ENCODE data around the gene CDKAL1.
"Not testable (repeated sequence)": the region's sequence is repeated elsewhere in the genome, so short reads cannot be mapped to it uniquely, and the experiment has no call there.

CDKAL1 gene

DNA sequence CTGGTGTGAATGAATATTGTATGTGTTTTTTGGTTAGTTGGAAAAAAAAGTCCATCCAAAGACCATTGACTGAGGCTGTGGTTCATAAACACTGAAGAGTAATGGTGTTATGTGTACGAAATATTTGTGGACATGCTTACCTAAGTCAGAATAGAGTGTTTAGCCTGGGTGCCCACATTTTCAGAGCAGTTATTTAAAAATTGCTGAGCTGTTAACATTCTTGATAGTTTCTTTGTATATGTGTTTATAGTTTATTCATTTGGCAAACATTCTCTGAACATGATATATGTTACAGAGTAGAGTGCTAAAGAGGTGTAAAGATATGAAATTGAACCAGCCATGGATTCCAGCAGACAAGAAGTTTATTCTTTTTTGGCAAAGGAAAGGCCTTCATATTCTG lies 20.6 kb downstream of the CDKAL1 start:
- no peak for DNase-seq

DNA sequence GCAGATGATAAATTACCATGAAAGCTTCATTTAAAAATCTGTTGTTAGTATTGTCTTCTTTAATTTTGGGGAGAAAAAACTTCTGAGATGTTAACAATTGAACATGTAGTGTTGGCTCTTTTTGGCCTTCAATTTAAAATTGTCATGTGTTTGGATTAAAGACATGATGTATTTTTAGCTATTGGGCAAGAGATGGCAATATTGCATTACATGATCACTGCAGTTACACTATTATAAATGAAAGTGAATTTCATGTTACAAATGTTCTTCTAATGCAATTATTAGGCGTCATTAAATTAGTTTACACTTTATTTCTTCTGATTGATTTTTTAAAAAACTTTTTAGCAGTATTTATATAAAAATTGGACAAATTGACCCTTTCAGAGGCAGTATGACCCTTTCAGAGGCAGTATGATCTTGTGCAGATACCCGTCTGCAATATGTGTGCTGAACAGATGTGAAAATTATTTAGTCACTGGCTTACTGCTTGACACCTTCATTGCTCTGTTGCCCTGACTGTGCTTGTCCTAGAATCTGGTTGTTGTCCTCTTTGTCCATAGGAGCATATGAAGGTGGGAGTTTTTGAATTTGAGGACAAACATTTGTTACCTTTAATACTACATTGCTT lies 25.8 kb downstream of the CDKAL1 start:
- DNase-seq, result no peak

DNA sequence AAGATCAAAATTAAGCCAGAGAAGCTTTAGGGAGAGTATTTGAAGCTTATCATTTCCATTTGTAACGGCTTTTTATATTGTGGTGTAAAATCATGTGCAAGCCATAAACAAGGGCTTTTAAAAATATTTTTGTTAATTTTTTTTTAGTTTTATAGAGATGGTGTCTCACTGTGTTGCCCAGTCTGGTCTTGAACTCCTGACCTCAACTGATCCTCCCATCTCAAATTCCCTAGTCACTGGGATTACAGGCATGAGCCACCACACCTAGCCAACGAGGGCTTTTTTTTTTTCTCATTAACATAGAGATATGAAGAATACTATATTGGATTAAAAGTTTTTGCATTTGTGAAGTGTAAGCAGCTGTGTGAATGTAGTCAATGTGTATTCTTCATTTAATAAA lies 29.1 kb downstream of the CDKAL1 start:
- DNase-seq, result no peak

DNA sequence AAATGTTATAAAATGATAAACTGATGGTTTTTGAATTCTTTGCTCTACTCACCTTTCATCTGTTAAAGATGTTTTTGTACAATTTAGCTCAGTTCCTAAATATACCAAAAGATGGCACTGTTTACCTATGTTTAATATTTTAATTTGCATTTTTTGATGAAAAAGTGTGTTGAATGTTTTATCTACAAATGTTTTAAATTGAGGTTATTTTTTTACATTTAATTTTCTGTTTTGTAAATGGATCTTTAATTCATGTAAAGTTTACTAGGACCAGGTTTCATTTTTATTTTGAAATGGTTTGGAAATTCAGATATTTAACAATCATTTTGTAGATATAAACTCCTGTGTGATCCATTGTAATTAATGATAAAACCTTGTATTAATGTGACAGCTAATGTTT lies 30.0 kb downstream of the CDKAL1 start:
- DNase-seq, result no peak

DNA sequence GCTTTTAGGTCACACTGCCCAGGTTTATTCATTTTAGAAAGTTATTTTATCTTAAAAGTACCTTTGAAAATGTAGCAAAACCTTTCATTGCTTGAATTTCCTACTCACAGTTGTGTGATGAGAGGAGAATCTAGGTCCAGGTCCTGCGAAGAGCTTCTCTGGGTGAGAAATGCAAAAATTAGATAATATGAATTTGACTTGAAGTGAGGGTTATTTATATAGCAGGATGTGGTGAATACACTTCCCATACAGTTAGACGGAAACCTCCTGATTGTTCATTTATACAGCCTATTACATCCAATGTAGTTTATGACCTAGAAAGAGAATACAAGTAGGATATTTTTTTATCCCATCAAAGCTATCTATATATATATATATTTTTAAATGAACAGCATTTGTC lies 30.5 kb downstream of the CDKAL1 start:
- DNase-seq, result no peak

DNA sequence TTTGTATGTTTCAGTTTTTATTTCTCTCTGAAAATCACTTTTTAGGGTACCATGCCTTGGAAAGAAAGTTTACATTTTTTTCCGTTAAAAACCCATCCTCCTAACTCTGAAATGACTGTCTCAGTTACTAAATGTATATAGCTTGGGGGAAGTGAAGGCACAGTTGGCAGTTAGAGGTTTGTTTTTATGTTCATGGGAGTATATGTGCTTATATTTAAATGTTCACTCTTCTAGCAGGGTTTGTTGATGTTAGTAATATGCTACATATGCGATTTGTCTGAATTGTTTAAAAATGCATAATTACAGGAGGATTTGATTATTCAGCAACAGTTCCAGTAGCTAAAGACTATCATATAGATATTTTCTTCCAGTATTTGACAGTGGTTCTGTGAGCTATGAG lies 31.1 kb downstream of the CDKAL1 start:
- DNase-seq, result no peak

DNA sequence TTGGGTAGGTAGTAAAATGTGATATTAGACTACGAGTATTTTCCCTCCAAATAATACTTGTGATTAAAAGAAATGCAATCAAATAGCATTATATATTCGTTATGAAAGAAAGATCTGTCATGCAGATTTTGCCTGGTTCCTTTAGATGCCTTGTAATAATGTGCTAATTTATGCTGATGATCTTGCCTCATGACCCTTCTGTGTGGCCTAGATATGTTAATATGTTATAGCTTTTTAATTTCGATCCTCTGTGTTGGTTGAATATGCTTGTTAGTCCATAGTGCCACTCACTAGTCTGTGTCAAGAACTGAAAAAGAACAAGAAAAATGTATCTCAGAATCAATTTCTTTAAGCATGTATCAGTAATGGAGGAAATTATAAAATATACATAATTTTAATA lies 31.9 kb downstream of the CDKAL1 start:
- DNase-seq, result no peak

DNA sequence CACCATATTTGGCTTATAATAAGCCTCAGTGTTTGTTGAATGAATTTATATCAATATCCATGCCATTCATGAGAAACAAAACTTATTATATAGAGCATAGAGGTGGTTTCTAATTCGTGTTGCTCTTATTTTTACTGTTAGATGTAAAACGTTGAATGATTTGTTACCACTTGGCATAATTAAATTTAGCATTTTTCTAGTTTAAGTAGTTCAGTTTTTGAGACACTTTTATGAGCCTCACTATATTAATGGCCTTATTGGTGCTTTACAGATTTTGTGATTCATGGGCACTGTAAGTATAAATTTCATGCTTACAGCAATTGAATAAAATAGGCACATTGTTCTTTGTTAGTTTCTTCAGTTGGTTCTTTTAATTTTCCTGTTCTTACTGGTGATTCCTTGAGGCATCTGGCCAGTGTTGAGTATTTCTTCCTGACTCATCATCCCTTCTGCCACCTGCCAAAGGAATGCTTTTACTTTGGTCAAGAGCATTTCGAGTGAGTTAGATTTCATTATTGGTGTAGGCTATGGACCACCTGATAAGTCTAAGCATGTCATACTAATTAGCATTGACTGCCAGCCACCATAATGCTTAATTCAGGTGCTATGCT lies 34.8 kb downstream of the CDKAL1 start:
- no peak for DNase-seq

DNA sequence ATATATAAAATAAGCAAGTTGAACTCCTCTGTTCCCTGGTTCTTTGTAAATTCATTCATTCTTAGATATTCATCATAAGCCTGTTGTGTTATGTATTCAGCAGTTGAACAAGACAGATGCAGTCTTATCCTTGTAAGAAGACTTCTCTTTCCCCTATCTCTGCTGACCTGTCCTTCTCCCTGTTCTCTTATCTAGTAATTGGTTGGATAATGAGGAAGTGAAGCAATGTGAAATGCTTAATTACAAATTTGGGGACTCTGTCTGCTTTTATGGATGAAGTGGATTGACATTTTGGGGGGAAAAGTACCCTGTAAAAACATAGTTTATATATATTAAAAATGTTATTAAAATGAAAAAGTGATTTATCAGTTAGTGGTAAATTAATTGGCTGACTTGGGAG lies 37.0 kb downstream of the CDKAL1 start:
- no peak for DNase-seq

DNA sequence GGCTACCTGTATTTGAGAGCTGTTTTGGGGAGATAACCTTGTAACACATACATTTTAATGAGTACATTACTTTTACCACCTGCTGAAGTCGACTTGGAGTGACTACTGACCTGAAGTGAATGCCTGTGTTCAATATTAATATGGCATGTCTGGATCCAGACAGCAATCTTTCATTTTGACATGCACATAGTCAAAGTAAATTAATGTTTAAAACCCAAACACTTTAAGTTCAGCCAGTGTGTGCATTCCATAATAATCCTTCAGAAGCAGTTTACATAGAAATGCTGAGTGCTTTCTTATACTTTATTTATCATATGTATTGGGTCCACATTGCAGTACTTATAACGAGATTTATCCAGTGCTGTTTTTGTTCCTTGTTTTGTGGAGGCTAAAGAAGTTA lies 38.0 kb downstream of the CDKAL1 start:
- DNase-seq, result no peak

DNA sequence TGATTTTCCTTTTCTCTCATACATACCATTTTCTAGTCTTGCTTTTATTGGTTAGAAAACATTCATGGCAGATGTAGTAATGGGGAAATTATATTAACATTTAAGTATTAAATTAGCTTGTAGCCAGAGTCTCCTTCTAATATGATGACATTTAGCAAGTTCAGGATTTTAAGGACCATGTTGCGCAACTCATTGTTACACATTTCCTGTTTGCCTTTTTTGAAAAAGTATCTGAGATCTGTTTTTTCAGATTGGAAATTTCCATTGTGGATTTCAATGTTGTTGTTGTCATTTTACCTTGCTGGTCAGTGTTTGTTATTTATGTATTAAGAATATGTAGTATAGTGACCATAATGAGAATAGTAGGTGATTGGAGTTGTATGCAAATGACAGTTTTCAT lies 38.7 kb downstream of the CDKAL1 start:
- no peak for DNase-seq

DNA sequence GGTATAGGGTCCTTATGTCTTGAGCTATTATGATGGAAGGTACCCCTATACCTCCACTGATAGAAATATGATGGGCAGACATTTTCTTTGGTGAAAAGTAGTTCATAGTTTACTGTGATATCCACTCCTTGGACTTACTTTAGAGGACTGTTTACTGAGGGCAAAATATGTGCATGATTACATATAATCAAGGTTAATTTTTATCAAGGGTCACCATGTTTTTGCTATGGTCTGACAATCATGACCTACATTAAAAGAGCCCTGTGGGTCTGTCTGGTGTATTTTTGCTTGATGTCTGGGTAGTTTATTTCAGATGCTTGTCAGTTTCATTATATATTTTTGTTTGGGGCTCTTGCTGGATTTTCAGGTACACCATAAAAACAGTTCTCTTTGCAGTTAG lies 40.1 kb downstream of the CDKAL1 start:
- no peak for DNase-seq

DNA sequence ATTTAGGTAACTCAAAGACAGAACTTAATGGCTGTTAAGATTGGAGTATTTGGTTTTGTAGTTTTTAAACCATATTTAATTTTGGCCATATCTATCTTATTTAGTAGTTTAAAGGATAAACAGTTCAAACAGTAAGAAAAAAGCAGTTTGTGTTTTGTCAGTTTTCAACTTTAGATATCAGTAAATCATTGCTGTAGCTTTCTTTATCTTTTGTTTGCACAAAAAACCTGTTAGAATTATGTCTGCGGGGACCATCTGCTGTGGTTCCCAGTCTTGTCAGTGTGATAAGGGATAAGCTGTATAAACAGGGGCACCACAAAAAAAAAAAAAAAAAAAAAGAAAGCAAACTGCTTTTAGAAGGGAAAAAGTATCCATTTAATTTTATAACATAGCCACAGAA lies 40.9 kb downstream of the CDKAL1 start:
- DNase-seq, result no peak

DNA sequence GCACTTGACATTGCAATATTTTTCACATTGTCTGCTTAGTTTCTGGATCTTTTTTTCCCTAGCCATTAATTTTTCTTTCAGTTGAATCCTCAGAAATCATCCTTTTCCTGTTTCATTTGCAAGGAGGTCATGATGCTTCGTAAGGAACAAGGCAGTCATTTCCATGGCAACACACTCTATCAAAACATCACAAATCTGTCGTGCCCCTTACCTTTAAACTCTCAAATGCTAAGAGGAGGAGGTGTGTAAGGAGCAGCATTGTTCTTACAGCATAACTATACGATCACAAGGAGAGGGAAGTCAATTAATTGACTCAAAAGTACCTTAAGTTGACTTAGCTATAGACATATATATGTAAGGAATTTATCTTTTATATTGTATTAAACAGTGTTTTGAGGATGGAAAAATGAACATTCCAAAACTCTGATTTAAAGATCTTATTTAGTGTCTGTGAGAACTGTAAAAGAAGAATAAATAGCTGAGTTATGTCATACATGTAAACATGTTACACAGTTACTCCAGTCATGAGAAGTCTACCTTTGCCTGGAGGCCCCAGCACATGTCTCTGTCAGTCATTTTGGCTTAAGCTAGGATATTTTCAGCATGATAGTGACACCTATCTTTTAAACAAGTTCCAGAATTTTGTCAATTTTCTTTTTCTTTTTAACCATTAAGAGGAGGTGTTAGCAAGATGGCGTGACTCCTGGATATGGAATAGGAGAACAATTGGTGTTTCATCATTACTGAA lies 41.6 kb downstream of the CDKAL1 start:
- DNase-seq, result no peak

DNA sequence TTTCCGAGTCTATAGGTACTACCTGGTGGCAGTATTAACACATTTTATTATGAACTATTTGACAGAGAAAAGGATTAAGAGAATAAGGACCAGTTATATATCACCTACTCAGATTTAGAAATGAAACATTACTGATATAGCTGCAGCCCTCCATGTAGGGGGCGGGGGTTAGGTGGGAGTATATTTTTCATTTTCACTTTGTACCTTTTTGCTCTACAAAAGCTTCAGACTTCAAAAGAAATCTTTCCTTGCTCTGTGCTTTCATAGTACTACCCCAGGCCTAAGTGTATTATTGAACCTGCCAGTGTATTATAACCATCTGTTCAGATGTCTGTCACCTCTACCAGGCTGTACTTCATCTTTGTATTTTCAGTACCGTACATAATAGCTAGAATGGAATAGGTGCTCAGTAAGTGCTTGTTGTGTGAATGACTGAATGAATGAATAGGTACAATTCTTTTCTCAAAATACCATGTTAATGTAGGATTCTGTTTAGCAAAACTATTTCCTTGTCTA lies 43.0 kb downstream of the CDKAL1 start:
- DNase-seq, result no peak

DNA sequence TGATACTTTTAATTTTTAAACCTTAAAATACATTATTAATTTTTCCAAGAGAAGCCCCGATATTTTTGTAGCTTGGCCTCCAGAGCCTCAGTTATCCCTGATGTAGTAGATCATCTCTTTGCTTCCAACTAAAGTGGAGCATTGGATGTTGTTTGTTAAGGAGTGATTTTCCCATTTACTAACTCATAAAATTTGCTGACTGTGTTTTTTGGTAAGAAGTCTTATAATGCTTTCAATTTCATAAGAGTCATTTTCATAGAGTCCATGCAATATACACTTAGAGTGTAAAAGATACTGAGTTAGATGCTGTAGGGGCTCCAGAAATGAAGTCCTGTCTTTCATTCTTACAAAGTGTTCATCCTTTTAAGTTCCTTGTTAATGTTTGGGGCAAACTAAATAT lies 46.8 kb downstream of the CDKAL1 start:
- DNase-seq, result no peak

DNA sequence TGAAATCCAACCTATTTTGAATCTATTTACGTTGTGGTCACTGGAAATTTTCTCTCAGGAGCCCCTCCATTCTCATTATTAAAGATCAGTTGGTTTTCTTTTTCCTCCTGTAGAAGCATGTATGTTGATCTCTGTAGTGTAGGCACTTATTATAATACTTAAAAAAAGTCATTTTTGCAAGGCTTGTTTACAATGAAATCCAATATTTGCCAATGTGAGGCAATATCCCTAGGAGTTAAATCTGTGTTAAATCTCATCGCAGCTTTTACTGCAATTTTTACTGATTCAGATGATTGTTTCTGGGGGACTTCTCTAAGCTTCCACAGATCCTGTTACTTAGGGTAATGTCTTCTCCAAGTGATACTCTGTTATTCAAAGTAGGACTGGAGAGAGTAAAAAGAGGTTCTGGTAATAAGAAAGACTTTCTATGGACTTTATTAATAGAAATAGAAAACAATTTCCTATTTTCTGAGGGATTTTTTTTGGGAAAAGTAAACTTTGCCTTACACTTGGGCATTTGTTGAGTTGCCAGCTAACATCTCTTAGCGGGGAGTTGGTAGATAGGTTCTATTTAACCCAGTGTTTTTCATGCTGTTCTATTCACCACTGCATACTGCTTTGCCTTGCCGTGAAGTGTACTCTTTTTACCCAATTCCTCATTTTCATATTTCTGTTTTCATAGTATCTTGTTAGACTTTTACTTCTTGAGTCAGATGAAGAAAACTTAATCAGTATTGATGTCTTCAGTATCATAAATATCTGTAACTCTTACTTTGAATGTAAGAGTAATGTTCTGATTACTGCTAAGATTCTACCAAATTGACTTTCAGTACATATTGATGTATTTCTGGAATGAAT lies 48.6 kb downstream of the CDKAL1 start:
- DNase-seq, result no peak

DNA sequence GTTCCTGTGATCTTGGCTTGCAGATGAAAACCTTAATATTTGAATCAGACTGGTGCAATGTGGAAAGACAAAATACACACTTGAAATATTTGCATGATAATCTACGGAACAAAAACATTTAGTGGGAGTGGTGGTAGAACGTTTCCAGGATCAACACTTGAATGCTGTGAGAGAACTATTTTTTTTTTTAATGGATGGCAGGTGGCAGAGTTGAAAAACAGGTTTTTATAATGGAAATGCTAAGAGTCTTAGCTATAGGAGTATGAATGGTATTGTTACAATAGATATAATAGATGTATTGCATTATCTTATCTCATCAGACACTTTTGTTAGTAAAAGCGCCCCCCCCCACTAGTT lies 49.2 kb downstream of the CDKAL1 start:
- DNase-seq, result no peak

DNA sequence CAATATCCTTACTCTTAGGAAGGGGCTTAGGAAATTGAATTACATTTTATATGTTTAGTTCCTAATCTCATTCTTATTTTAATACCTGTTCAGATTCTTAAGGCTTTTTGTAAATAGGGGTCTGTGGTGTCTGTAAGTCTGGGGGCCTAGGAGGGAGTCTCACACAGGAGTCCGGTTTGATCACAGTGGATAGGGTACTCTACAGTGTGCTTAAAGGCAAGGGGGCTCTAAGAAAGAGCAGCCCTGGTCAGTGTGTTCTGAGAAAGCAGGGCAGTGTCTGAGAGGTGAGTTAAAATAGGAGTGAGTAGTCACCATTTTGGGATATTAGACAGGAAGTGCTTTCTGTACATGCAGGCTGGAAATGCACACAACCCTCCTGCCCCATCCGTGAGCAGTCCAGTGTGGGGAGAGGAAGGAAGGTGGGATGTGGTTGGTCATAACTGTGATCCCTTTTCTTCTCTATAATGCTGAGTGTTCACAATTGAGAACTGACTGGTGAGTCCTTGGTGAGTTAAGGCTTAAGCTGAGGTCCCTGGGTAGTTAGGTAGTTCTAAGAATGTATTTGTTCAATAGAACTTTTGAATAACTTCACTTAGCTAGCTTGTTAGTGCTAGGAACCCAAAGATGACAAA lies 50.0 kb downstream of the CDKAL1 start:
- DNase-seq, result no peak

DNA sequence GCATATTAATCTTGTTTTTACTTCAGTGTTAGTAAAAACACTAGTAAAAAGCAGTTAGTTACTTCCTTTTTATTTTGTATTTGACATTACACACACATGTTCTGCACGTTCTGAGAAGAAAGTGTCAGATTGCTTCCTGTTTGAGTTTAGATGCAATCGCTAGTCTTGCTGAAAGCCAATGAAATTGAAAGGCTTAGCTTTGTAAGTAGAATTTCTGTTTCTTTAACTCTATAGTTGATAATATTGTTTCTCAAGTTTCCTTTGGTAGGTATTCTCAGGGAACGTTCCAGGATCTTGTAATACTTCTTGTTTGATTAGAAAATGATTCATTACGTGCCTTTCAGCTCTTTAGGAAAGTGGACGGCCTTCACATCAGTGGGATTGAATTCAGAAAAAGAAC lies 55.0 kb downstream of the CDKAL1 start:
- no peak for DNase-seq

DNA sequence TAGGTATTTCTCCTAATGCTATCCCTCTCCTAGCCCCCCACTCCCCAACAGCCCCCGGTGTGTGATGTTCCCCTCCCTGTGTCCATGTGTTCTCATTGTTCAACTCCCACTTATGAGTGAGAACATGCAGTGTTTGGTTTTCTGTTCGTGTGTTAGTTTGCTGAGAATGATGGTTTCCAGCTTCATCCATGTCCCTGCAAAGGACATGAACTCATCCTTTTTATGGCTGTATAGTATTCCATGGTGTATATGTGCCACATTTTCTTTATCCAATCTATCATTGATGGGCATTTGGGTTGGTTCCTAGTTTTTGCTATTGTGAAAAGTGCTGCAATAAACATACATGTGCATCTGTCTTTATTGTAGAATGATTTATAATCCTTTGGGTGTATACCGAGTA lies 56.2 kb downstream of the CDKAL1 start:
- DNase-seq, result not testable (repeated sequence)

DNA sequence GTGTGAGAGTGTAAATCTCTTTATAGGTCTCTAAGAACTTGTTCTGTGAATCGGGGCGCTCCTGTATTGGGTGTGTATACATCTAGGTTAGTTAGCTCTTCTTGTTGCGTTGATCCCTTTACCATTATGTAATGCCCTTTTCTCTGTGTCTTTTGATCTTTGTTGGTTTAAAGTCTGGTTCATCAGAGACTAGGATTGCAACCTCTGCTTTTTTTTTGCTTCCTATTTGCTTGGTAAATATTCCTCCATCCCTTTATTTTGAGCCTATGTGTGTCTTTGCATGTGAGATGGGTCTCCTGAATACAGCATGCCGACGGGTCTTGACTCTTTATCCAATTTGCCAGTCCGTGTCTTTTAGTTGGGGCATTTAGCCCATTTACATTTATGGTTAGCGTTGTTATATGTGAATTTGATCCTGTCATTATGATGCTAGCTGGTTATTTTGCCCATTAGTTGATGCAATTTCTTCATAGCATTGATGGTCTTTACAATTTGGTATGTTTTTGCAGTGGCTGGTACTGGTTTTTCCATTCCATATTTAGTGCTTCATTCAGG lies 60.1 kb downstream of the CDKAL1 start:
- not testable (repeated sequence) for DNase-seq

Measured in NK-92 treated with Interleukin-12 subunit alpha and Interleukin-12 subunit beta, amount 100 ng/mL, for 24 hours (cell line).